ENCODE results near the gene ILF2.
A peak's percentile ranks its signal among the peaks of the same experiment; 100 is the strongest.

ILF2 gene

GRCh38 chr1:153628638-153629342, 42.0 kb downstream of the ILF2 start:
- H3K4me3 ChIP-seq (ENCODE audit: low read depth, low read length), result no peak overlapping the region

GRCh38 chr1:153627715-153628626, 42.8 kb downstream of the ILF2 start, which contains the start of gene S100A1:
TSS of gene S100A1 (plus strand) at chr1:153628434. CDS start at chr1:153630522, 2,088 bp downstream.
- peak within 1 kb of the TSS; percentile 42 for H3K4me3 ChIP-seq (ENCODE audit: low read depth, low read length)

- peak within 1 kb of the TSS; percentile 42 for H3K4me3 ChIP-seq (ENCODE audit: low read depth, low read length)
Measured at GRCh38 chr1:153626904-153627714, 43.7 kb downstream of the ILF2 start, which contains the start of gene S100A13. TSS of gene S100A13 (minus strand) at chr1:153627505. CDS start at chr1:153626472, 1,033 bp downstream.

- H3K4me3 ChIP-seq (ENCODE audit: low read depth, low read length), result peak overlapping the region; percentile 42
Measured at GRCh38 chr1:153626477-153626903, 44.3 kb downstream of the ILF2 start.

- no peak overlapping the region for H3K4me3 ChIP-seq (ENCODE audit: low read depth, low read length)
Measured at GRCh38 chr1:153624965-153625611, 45.7 kb downstream of the ILF2 start.

GRCh38 chr1:153623101-153623500, 47.7 kb downstream of the ILF2 start:
- no peak overlapping the region for H3K4me3 ChIP-seq (ENCODE audit: low read depth, low read length)

GRCh38 chr1:153619171-153619570, 51.6 kb downstream of the ILF2 start:
- H3K4me3 ChIP-seq (ENCODE audit: low read depth, low read length), result no peak overlapping the region

GRCh38 chr1:153617663-153618062, 53.1 kb downstream of the ILF2 start:
- H3K4me3 ChIP-seq (ENCODE audit: low read depth, low read length), result no peak overlapping the region

- H3K4me3 ChIP-seq (ENCODE audit: low read depth, low read length), result no peak overlapping the region
Measured at GRCh38 chr1:153616917-153617311, 53.9 kb downstream of the ILF2 start.

- H3K4me3 ChIP-seq (ENCODE audit: low read depth, low read length), result no peak within 1 kb of the TSS
Measured at GRCh38 chr1:153616144-153616916, 54.5 kb downstream of the ILF2 start, which contains the start of gene S100A14. TSS of gene S100A14 (minus strand) at chr1:153616325. CDS start at chr1:153615858, 467 bp downstream.

- no peak overlapping the region for H3K4me3 ChIP-seq (ENCODE audit: low read depth, low read length)
Measured at GRCh38 chr1:153615406-153615805, 55.4 kb downstream of the ILF2 start.

GRCh38 chr1:153614906-153615305, 55.9 kb downstream of the ILF2 start:
- H3K4me3 ChIP-seq (ENCODE audit: low read depth, low read length), result no peak overlapping the region

GRCh38 chr1:153614189-153614900, 56.4 kb downstream of the ILF2 start:
- no peak overlapping the region for H3K4me3 ChIP-seq (ENCODE audit: low read depth, low read length)

GRCh38 chr1:153613406-153613805, 57.4 kb downstream of the ILF2 start:
- no peak overlapping the region for H3K4me3 ChIP-seq (ENCODE audit: low read depth, low read length)

- no peak within 1 kb of the TSS for H3K4me3 ChIP-seq (ENCODE audit: low read depth, low read length)
Measured at GRCh38 chr1:153612755-153613331, 58.0 kb downstream of the ILF2 start, which contains the start of gene S100A16. TSS of gene S100A16 (minus strand) at chr1:153613137. CDS start at chr1:153608151, 4,986 bp downstream.

GRCh38 chr1:153612111-153612754, 58.6 kb downstream of the ILF2 start:
- H3K4me3 ChIP-seq (ENCODE audit: low read depth, low read length), result no peak overlapping the region
